Stimulated activated CD4-positive, alpha-beta T cell treated with anti-CD3 and anti-CD28 coated beads, Interleukin-1b, Interleukin-23, amount 100 ng/mL, for 1 hour (primary cell): Measurements from ENCODE around the gene SEMA6B.
"Not testable (repeated sequence)": the region's sequence is repeated elsewhere in the genome, so short reads cannot be mapped to it uniquely, and the experiment has no call there.

ENCODE experiments used
- DNase-seq, 2 donors: peaks; one replicate each; pipeline ENCODE4 v3.0.0-alpha.2; 2020; ENCODE audit warnings: low read depth in 2 of 2

Gene SEMA6B

DNA sequence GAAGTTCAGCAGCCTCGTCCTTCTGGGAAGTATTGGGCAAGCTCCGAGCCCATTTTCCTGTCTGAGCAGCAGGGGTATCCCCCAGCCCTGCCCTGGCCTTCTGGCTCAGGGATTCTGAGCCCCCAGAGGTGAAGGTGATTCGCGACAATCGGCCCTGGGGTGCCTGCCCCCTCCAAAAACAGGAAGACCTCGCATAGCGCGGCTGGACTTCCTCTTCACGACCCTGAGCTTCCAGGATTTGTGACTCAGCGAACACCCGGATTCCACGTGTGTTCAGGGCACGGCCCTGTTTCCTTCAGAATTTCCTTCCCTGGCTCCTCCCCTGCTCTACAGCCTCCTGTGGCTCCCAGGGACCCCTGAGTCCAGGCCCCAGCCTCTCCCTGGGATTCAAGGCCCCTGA lies at the start of gene SEMA6B:
Gene SEMA6B, minus strand, starts transcription at position 116 of the 400 bp plus-strand sequence. CDS start 1,227 bp downstream, outside the sequence.
- DNase-seq, result no peak

- no peak for DNase-seq
These were observed 47.6 kb upstream of the SEMA6B start for GRCh38 chr19:4606921-4607678.

GRCh38 chr19:4606181-4606580 lies 46.7 kb upstream of the SEMA6B start:
- no peak for DNase-seq

GRCh38 chr19:4604912-4605311 lies 45.4 kb upstream of the SEMA6B start:
- DNase-seq, result no peak

- no peak for DNase-seq
These were observed 43.4 kb upstream of the SEMA6B start for GRCh38 chr19:4602915-4603314.

GRCh38 chr19:4602173-4602788 lies 42.8 kb upstream of the SEMA6B start:
- no peak for DNase-seq

DNA sequence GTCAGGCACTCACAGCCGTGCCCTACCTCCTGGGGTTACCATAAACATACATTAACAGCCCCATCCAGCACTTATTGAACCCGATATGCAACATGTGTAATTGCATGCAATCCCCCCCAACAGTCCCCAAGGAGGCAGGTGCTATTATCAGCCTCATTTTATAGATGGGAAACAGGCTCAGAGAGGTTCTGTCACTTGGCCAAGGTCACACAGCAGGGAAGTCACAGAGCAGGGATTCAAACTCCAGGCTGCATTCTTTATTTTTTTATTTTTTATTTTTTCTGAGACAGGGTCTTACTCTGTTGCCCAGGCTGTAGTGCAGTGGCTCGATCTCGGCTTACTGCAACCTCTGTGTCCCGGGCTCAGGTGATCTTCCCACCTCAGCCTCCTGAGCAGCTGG lies 41.4 kb upstream of the SEMA6B start:
- DNase-seq, result no peak

DNA sequence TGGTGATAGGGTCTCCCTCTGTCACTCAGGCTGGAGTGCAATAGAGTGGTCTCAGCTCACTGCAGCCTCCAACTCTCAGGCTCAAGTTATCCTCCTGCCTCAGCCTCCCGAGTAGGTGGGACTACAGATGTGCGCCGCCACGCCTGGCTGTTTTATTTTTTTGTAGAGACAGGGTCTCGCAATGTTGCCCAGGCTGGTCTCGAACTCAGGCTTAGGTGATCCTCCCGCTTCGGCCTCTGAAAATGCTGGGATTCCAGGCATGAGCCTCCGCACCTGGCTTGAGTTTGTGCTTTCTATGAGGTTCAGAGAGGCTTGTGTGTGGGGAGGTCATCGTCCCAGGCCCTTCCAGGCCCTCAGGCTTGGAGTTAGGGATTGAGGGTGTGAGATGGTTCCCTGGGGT lies 40.6 kb upstream of the SEMA6B start:
- DNase-seq, result no peak

DNA sequence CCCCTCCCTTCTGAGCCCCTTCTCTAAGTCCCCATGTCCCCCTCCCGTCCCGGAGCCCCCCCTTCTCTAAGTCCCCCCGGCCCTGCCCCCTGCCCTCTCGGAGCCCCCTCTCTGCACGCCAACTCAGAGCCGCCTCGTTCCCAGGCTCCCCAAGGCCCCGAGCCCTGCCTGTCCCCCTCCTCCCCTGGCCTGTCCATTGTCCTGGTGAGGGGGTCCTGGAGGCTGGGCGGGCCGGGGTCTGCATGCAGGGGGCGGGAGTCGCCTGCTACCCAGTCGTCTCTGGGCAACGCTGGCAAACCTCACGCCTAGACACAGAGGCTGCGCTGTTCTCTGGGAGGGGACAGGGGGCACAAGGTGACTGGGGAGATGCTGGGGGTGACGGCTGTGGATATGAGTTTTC lies 39.2 kb upstream of the SEMA6B start:
- DNase-seq, result no peak

- DNase-seq, result peak; percentile 6 to 26
These were observed 38.6 kb upstream of the SEMA6B start for GRCh38 chr19:4597975-4598671.

- DNase-seq, result no peak
These were observed 37.9 kb upstream of the SEMA6B start for GRCh38 chr19:4597278-4597974.

DNA sequence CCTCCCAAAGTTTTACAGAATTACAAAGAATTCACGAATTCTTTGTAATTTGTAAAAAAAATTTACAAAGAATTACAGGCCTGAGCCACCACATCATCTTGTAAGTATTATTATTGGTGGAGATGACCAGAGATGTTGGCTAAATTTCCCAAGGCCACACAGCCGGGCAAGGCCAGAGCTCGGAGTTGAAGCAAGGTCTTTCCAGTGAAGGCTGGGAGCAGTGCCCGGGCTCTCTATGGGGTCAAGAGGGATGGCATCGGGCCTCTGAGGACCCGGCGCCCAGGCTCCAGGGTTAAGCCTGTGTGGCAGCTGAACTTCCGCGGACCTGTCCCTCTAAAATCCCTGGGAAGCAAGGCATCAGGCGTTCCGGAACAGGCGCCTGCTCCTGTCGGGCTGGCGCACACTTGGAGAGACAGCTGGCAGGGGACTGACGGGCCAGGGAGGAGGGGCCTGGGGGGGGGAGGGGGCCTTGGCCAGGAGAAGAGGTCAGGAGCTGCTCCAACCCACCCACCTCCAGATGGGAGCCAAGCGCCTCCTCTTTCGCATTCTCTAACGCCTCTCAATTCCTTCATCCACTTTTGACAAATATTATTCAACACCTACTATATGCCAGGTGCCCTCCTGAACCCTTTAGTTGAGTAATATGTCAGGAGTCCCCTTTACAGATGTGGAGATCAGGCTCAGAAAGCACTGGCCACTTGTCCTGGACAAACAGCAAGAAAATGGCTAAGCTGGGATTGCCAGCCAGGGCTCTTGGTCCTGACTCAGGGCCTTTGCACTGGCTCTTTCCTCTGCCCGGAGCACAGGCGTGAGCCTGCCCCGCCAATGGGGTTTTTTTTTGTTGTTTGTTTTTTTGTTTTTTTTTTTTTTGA lies 36.8 kb upstream of the SEMA6B start:
- no peak for DNase-seq

DNA sequence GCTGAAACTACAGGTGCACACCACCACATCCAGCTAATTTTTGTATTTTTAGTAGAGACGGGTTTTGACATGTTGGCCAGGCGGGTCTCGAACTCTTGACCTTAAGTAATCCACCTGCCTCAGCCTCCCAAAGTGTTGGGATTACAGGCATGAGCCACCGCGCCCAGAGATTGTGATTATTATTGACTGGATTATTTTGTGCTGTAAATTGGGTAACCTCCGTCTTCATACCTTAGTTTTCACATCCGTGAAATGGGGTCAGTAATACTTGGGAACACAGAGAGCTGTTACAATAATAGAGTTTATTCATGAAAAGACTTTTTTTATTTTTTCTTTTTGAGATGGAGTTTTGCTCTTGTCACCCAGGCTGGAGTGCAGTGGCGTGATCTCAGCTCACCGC lies 35.7 kb upstream of the SEMA6B start:
- not testable (repeated sequence) for DNase-seq

- no peak for DNase-seq
These were observed 34.7 kb upstream of the SEMA6B start for GRCh38 chr19:4594201-4594600.

GRCh38 chr19:4593409-4593851 lies 33.9 kb upstream of the SEMA6B start:
- DNase-seq, result no peak

DNA sequence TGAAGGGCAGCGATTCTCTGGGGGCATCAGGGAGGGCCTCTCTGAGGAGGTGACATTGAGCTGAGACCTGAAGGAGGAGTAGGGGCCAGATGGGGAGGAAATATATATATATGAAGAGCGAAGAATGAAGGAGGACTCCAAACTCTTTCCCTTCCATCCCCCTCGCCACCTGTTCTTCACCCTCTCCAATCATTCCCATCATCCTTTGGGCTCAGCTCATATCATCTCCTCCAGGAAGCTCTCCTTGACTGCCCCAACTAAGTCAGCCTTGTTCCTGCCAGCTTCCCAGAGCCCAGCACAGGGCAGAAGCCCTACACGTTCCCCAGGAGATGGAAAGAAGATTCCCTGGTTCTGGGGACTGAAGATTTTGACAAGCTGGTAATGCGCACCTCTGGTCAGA lies 33.0 kb upstream of the SEMA6B start:
- no peak for DNase-seq

GRCh38 chr19:4591320-4591719 lies 31.8 kb upstream of the SEMA6B start:
- DNase-seq, result no peak

- DNase-seq, result no peak
These were observed 31.1 kb upstream of the SEMA6B start for GRCh38 chr19:4590559-4590958.

DNA sequence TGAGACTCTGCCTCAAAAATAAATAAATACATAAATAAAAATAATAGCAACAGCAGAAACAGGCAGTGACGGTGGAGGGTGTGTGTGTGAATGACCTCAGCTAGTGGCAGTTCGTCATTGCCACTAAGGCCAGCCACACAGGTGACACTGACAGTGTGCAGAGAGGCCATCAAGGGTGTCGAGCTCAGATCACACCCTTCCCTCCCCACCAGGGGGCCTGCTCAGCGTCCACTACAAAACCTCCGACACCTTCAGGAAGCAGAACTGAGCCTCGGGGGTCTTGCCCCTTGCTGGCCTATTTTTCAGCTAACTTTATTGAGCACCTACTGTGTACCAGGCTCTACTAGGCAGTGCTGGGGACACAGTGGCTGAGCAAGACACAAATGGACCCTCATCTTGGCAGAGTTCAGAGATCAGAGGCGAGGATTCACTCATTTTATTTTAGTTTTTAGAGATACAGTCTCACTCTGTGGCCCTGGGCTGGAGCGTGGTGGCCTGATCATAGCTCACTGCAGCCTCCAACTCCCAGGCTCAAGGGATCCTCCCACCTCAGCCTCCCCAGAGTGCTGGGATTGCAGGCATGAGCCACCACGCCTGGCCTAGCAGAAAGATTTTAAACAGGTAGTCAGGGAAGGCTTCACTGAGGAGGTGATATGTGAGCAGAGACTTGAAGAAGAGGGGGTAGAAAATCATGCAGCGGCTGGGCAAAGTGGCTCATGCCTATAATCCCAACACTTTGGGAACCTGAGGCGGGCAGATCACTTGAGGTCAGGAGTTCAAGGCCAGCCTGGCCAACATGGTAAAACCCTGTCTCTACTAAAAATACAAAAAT lies 30.3 kb upstream of the SEMA6B start:
- no peak for DNase-seq

- DNase-seq, result no peak
These were observed 28.8 kb upstream of the SEMA6B start for GRCh38 chr19:4588291-4588761.
